Kidney (tissue), 14 donors: ENCODE results near the gene ARL13B. TPM values are rescaled to one million over a fixed set of nuclear protein-coding genes. Genes with fewer than 3 reads are reported as not detected.
"Not testable (repeated sequence)": the region's sequence is repeated elsewhere in the genome, so short reads cannot be mapped to it uniquely, and the experiment has no call there.

Experiments
- DNase-seq, 5 donors: peaks; one replicate each; pipeline ENCODE4 v3.0.0-alpha.2; 2013 to 2020
- FAIRE-seq: peaks from 2 replicates; lab custom pipeline; 2012; peaks lifted over from hg19 to GRCh38; lab: Jason Lieb, UNC
- H3K27ac ChIP-seq, 2 donors: one replicate each; pipeline ENCODE4 v1.7.0; 2013; ENCODE audit warnings: low read depth in 2 of 2, low read length in 2 of 2, inconsistent platforms in 1 of 2
- H3K27me3 ChIP-seq: one replicate; pipeline ENCODE4 v1.7.1; 2013; ENCODE audit warnings: low read length, inconsistent platforms; ENCODE audit not compliant: control insufficient read depth, insufficient read depth
- H3K36me3 ChIP-seq, 3 donors: one replicate each; pipeline versions ENCODE4 v1.7.0 to v1.7.1; 2013; ENCODE audit warnings: low read length in 3 of 3, control low read depth in 1 of 3, inconsistent platforms in 1 of 3; ENCODE audit not compliant: insufficient read depth in 3 of 3, control insufficient read depth in 2 of 3
- H3K4me1 ChIP-seq, 3 donors: one replicate each; pipeline versions ENCODE4 v1.7.0 to v1.7.1; 2013; ENCODE audit warnings: low read length in 3 of 3, inconsistent platforms in 1 of 3, low read depth in 1 of 3; ENCODE audit not compliant: control insufficient read depth in 2 of 3, insufficient read depth in 2 of 3
- H3K4me3 ChIP-seq, 3 donors: one replicate each; pipeline versions ENCODE4 v1.7.0 to v1.8.1; 2013; ENCODE audit warnings: low read length in 3 of 3, control low read depth in 1 of 3, inconsistent platforms in 1 of 3
- H3K9ac ChIP-seq, 3 donors: one replicate each; pipeline versions ENCODE4 v1.7.0 to v1.7.1; 2013; ENCODE audit warnings: low read length in 3 of 3, control low read depth in 1 of 3, inconsistent platforms in 1 of 3
- H3K9me3 ChIP-seq, 3 donors: one replicate each; pipeline versions ENCODE4 v1.7.0 to v1.7.1; 2013; ENCODE audit warnings: low read length in 3 of 3, control low read depth in 1 of 3, inconsistent platforms in 1 of 3; ENCODE audit not compliant: control insufficient read depth in 2 of 3, insufficient read depth in 1 of 3
- CTCF ChIP-seq: IDR thresholded peaks from 3 replicates; pipeline ENCODE4 v1.5.1; 2012; ENCODE audit warnings: mild to moderate bottlenecking, moderate library complexity, borderline replicate concordance; ENCODE audit not compliant: insufficient read depth; ENCODE audit errors: extremely low read depth
- intact Hi-C: fragments of 100-400 bp; cut with DNase I; formaldehyde crosslinking; loops from one replicate; pipeline ENCODE4 v1.11.1; 2022
- polyA plus RNA-seq: library from polyadenylated mRNA; stranded (reverse); fragments of 350-450 nt; fragmentation: Illumina TruSeq; extraction: RNeasy Lipid Tissue Mini Kit (QIAGEN cat#74804); gene quantifications from one replicate; pipeline ENCODE4 v1.2.3, GENCODE V29; 2014; ENCODE audit warnings: low read depth, low replicate concordance; ENCODE audit not compliant: insufficient read depth
- total RNA-seq: library from RNA; stranded (reverse); fragmentation: NEBNext Ultra II Directional; extraction: Animal tissue kit (Norgen Biotek cat#: 25700); gene quantifications from one replicate; pipeline ENCODE4 v1.2.1, GENCODE V29; 2021
- donor health status: control.
- donor health status: control.
- donor health status: control.
- donor health status: control.
- donor health status: control.
- donor health status: DM: yes; HTN: yes; CAD: no.
- donor health status: Normal renal cell carcinoma (clear cell type).

ARL13B gene
- total and polyA plus RNA-seq, 2 donors from 2014 or later = 4.1 to 12.5 TPM

GRCh38 chr3:93961489-93961888 lies 18.5 kb upstream of the ARL13B start:
- no peak overlapping the region for H3K27ac ChIP-seq
- DNase-seq (no peak), FAIRE-seq (no peak)
- H3K4me1 ChIP-seq = no peaks in the 10 kb centered on the region
- H3K27me3 ChIP-seq = no peaks in the 10 kb centered on the region
- H3K36me3 ChIP-seq = no peaks in the 10 kb centered on the region
- H3K4me3 ChIP-seq = no peak overlapping the region
- no peaks in the 10 kb centered on the region for H3K9me3 ChIP-seq
- no peak for TF ChIP-seq CTCF
- intact Hi-C loops = no loop called here
- H3K9ac ChIP-seq = no peak overlapping the region

GRCh38 chr3:93962798-93963197 lies 17.2 kb upstream of the ARL13B start:
- Histone ChIP-seq H3K27ac (no peak overlapping the region), H3K27me3 (no peaks in the 10 kb centered on the region), H3K9ac (no peak overlapping the region), H3K4me1 (no peaks in the 10 kb centered on the region), H3K4me3 (no peak overlapping the region), H3K36me3 (peaks cover 0 to 4% (median 0%) of the 10 kb centered on the region in 3 donors), H3K9me3 (no peaks in the 10 kb centered on the region)
- intact Hi-C loops = no loop called here
- FAIRE-seq = no peak
- TF ChIP-seq CTCF = no peak
- no peak for DNase-seq

- H3K27ac ChIP-seq, H3K4me1 ChIP-seq, H3K27me3 ChIP-seq, intact Hi-C loops, H3K4me3 ChIP-seq, DNase-seq, FAIRE-seq, H3K9ac ChIP-seq, H3K9me3 ChIP-seq, H3K36me3 ChIP-seq: not testable (repeated sequence)
Observed at GRCh38 chr3:93965106-93965505, 14.8 kb upstream of the ARL13B start.

- H3K4me3 ChIP-seq = no peak overlapping the region
- FAIRE-seq = no peak
- intact Hi-C loops = no loop called here
- DNase-seq = no peak
- H3K36me3 ChIP-seq = peaks cover 0 to 4% (median 0%) of the 10 kb centered on the region in 3 donors
- peaks cover 0 to 10% (median 0%) of the 10 kb centered on the region in 3 donors for H3K4me1 ChIP-seq
- no peak overlapping the region for H3K9ac ChIP-seq
- TF ChIP-seq CTCF = no peak
- H3K27ac ChIP-seq = no peak overlapping the region
- H3K27me3 ChIP-seq = no peaks in the 10 kb centered on the region
- H3K9me3 ChIP-seq = no peaks in the 10 kb centered on the region
Observed at GRCh38 chr3:93969443-93969842, 10.5 kb upstream of the ARL13B start.
